GM21515 (cell line): ENCODE results near the gene LMCD1.

Experiments
- ATAC-seq: cut with Tn5 transposase; IDR thresholded peaks from one replicate; pipeline ENCODE4 v1.9.1; 2021; ENCODE audit not compliant: unreplicated experiment

LMCD1 gene

GRCh38 chr3:8501371-8502131 is at the start of gene LMCD1:
Gene LMCD1 (plus strand): TSS chr3:8501823. CDS start chr3:8501939, 116 bp downstream.
- ATAC-seq, result peak; percentile 99

- no peak for ATAC-seq
Observed at GRCh38 chr3:8452112-8452511, 49.5 kb upstream of the LMCD1 start.

GRCh38 chr3:8453153-8453552 is 48.5 kb upstream of the LMCD1 start:
- ATAC-seq, result no peak

GRCh38 chr3:8455526-8456411 is 45.9 kb upstream of the LMCD1 start:
- no peak for ATAC-seq

GRCh38 chr3:8456412-8456811 is 45.2 kb upstream of the LMCD1 start:
- ATAC-seq, result no peak

- ATAC-seq, result no peak
Observed at GRCh38 chr3:8457039-8457438, 44.6 kb upstream of the LMCD1 start.

- no peak for ATAC-seq
Observed at GRCh38 chr3:8458238-8458661, 43.4 kb upstream of the LMCD1 start.

- ATAC-seq, result no peak
Observed at GRCh38 chr3:8458711-8459110, 42.9 kb upstream of the LMCD1 start.

- ATAC-seq, result no peak
Observed at GRCh38 chr3:8460050-8460708, 41.4 kb upstream of the LMCD1 start.

- ATAC-seq, result no peak
Observed at GRCh38 chr3:8460815-8461456, 40.7 kb upstream of the LMCD1 start.

GRCh38 chr3:8464668-8465067 is 37.0 kb upstream of the LMCD1 start:
- ATAC-seq, result no peak

- no peak for ATAC-seq
Observed at GRCh38 chr3:8466526-8466925, 35.1 kb upstream of the LMCD1 start.

- no peak for ATAC-seq
Observed at GRCh38 chr3:8470801-8471200, 30.8 kb upstream of the LMCD1 start.

GRCh38 chr3:8472549-8472948 is 29.1 kb upstream of the LMCD1 start:
- no peak for ATAC-seq

- ATAC-seq, result no peak
Observed at GRCh38 chr3:8473029-8473428, 28.6 kb upstream of the LMCD1 start.

- no peak for ATAC-seq
Observed at GRCh38 chr3:8473990-8474389, 27.6 kb upstream of the LMCD1 start.

GRCh38 chr3:8474991-8475390 is 26.6 kb upstream of the LMCD1 start:
- no peak for ATAC-seq

GRCh38 chr3:8480699-8481098 is 20.9 kb upstream of the LMCD1 start:
- ATAC-seq, result no peak

GRCh38 chr3:8481380-8481779 is 20.2 kb upstream of the LMCD1 start:
- ATAC-seq, result no peak

GRCh38 chr3:8482263-8482662 is 19.4 kb upstream of the LMCD1 start:
- ATAC-seq, result no peak
